Measurements from ENCODE around the gene NCAM2.

Gene NCAM2

GRCh38 chr21:21174676-21175075, 176.5 kb downstream of the NCAM2 start:
- TF ChIP-seq RAD21 (IDR thresholded peaks at IDR 0.05; ENCODE audit: low read depth) = no peak
- TF ChIP-seq YY1 (IDR thresholded peaks at IDR 0.05; ENCODE audit: low read depth) = no peak
- no peak for TF ChIP-seq ZBTB7A (IDR thresholded peaks at IDR 0.05; ENCODE audit: low read depth)
- TF ChIP-seq TCF12 (IDR thresholded peaks at IDR 0.05; ENCODE audit: low read depth) = no peak
- no peak for TF ChIP-seq FOXM1 (IDR thresholded peaks at IDR 0.05; ENCODE audit: borderline replicate concordance, low read depth)
- no peak for TF ChIP-seq CREB1 (IDR thresholded peaks at IDR 0.05; ENCODE audit: low read depth)
- no peak for TF ChIP-seq EP300 (IDR thresholded peaks at IDR 0.05; ENCODE audit: borderline replicate concordance)
- TF ChIP-seq, protein P1, sequence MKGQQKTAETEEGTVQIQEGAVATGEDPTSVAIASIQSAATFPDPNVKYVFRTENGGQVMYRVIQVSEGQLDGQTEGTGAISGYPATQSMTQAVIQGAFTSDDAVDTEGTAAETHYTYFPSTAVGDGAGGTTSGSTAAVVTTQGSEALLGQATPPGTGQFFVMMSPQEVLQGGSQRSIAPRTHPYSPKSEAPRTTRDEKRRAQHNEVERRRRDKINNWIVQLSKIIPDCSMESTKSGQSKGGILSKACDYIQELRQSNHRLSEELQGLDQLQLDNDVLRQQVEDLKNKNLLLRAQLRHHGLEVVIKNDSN (IDR thresholded peaks at IDR 0.05) = no peak
- TF ChIP-seq CEBPB (IDR thresholded peaks at IDR 0.05) = no peak
- TF ChIP-seq MAX (IDR thresholded peaks at IDR 0.05) = no peak

- TF ChIP-seq, protein P1 (IDR thresholded peaks at IDR 0.05) = no peak
- no peak for TF ChIP-seq RAD21 (IDR thresholded peaks at IDR 0.05; ENCODE audit: low read depth)
- TF ChIP-seq TAF1 (IDR thresholded peaks at IDR 0.05; ENCODE audit: low read depth) = no peak
- no peak for TF ChIP-seq TCF12 (IDR thresholded peaks at IDR 0.05; ENCODE audit: low read depth)
- TF ChIP-seq TEAD4 (IDR thresholded peaks at IDR 0.05) = no peak
- TF ChIP-seq CEBPB (IDR thresholded peaks at IDR 0.05) = no peak
- TF ChIP-seq MAX (IDR thresholded peaks at IDR 0.05) = no peak
- TF ChIP-seq EGR1 (IDR thresholded peaks at IDR 0.05) = no peak
- TF ChIP-seq FOXM1 (IDR thresholded peaks at IDR 0.05; ENCODE audit: borderline replicate concordance, low read depth) = no peak
- TF ChIP-seq EP300 (IDR thresholded peaks at IDR 0.05; ENCODE audit: borderline replicate concordance) = no peak
- TF ChIP-seq NFIC (IDR thresholded peaks at IDR 0.05) = no peak
- no peak for TF ChIP-seq YY1 (IDR thresholded peaks at IDR 0.05; ENCODE audit: low read depth)
These were observed 177.7 kb downstream of the NCAM2 start for GRCh38 chr21:21175798-21176334.

DNA sequence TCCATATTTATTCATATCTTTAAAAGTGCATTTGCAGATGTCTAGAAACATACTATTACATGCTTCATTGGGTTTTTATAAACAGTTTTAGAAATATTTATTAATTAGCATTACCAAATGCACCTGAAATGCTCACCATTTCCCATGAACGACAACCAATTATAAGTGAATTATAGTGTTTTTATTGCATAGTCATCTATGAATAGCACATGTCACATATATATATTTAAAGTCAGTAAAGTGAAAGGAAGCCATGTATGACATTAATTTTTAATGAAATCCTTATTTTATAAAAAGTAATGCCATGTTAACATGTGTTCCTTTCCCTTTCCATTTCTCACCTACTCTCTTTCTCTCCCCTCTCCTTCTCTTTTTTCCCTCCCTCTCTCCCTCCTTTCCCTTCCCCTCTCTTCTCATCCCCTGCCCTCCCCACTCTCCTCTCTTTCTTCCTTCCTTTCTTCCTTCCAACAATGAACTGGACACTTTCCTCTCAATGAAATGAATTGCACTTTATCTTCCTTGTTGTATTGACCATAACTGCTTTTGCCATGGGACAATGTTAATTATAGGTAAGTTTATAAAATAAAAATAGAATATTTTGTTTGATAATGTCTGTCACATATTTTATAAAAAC, 179.3 kb downstream of the NCAM2 start:
- TF ChIP-seq EGR1 (IDR thresholded peaks at IDR 0.05) (no peak), CREB1 (IDR thresholded peaks at IDR 0.05; ENCODE audit: low read depth) (no peak), ZBTB7A (IDR thresholded peaks at IDR 0.05; ENCODE audit: low read depth) (no peak), NFIC (IDR thresholded peaks at IDR 0.05) (no peak), FOXM1 (IDR thresholded peaks at IDR 0.05; ENCODE audit: borderline replicate concordance, low read depth) (no peak), REST (IDR thresholded peaks at IDR 0.05; ENCODE audit: low read depth) (no peak), TEAD4 (IDR thresholded peaks at IDR 0.05) (no peak), YY1 (IDR thresholded peaks at IDR 0.05; ENCODE audit: low read depth) (no peak), TCF12 (IDR thresholded peaks at IDR 0.05; ENCODE audit: low read depth) (no peak), EP300 (IDR thresholded peaks at IDR 0.05; ENCODE audit: borderline replicate concordance) (no peak), MAX (IDR thresholded peaks at IDR 0.05) (no peak), CEBPB (IDR thresholded peaks at IDR 0.05) (no peak), RAD21 (IDR thresholded peaks at IDR 0.05; ENCODE audit: low read depth) (no peak), TAF1 (IDR thresholded peaks at IDR 0.05; ENCODE audit: low read depth) (no peak)
- TF ChIP-seq, protein P1 (IDR thresholded peaks at IDR 0.05) = no peak

DNA sequence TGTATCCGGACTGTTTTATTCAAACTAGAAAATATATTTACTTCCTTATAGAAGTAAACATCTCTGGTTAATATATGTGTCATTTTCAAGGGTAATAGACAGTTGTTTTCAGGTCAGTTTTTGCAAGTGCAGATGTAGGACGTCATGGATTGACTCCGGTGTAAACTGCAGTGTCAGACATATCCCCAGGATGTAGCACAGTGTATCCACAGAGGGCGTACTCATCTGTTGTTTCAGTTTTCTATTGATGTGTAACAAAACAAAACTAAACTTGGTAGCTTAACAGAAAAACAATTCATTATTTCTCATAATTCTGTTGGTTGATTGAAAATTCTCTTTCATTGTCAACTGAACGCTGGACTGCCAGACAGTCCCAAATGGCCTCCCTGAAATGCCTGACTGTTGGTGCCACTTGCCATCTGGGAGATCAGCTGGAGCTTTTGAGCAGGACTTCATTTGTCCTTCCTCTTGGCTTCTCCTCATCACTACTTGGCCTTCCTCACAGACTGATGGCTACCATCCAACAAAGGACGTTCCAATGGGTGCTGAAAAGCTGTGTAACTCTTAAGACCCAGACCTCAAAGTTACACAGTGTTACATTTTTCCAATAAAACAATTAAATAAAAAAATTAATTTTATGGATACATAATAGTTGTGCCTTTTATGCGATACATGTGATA, 181.6 kb downstream of the NCAM2 start:
- TF ChIP-seq, protein P1 (IDR thresholded peaks at IDR 0.05) = no peak
- TF ChIP-seq EGR1 (IDR thresholded peaks at IDR 0.05) = no peak
- TF ChIP-seq REST (IDR thresholded peaks at IDR 0.05; ENCODE audit: low read depth) = no peak
- no peak for TF ChIP-seq EP300 (IDR thresholded peaks at IDR 0.05; ENCODE audit: borderline replicate concordance)
- TF ChIP-seq MAX (IDR thresholded peaks at IDR 0.05) = no peak
- TF ChIP-seq TAF1 (IDR thresholded peaks at IDR 0.05; ENCODE audit: low read depth) = no peak
- TF ChIP-seq FOXM1 (IDR thresholded peaks at IDR 0.05; ENCODE audit: borderline replicate concordance, low read depth) = no peak
- TF ChIP-seq YY1 (IDR thresholded peaks at IDR 0.05; ENCODE audit: low read depth) = no peak
- no peak for TF ChIP-seq NFIC (IDR thresholded peaks at IDR 0.05)
- TF ChIP-seq ZBTB7A (IDR thresholded peaks at IDR 0.05; ENCODE audit: low read depth) = no peak
- TF ChIP-seq CEBPB (IDR thresholded peaks at IDR 0.05) = no peak
- no peak for TF ChIP-seq TEAD4 (IDR thresholded peaks at IDR 0.05)
- TF ChIP-seq CREB1 (IDR thresholded peaks at IDR 0.05; ENCODE audit: low read depth) = no peak
- TF ChIP-seq RAD21 (IDR thresholded peaks at IDR 0.05; ENCODE audit: low read depth) = no peak
- TF ChIP-seq TCF12 (IDR thresholded peaks at IDR 0.05; ENCODE audit: low read depth) = no peak
